ENCODE measurements around the gene MIEF2.
"Not testable (repeated sequence)": the region's sequence is repeated elsewhere in the genome, so short reads cannot be mapped to it uniquely, and the experiment has no call there.

The MIEF2 gene, protein sequence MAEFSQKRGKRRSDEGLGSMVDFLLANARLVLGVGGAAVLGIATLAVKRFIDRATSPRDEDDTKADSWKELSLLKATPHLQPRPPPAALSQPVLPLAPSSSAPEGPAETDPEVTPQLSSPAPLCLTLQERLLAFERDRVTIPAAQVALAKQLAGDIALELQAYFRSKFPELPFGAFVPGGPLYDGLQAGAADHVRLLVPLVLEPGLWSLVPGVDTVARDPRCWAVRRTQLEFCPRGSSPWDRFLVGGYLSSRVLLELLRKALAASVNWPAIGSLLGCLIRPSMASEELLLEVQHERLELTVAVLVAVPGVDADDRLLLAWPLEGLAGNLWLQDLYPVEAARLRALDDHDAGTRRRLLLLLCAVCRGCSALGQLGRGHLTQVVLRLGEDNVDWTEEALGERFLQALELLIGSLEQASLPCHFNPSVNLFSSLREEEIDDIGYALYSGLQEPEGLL

GRCh38 chr17:18260332-18261145, at the start of gene MIEF2:
TSS of gene MIEF2 (plus strand) at chr17:18260662. CDS start at chr17:18262721, 2,059 bp downstream.
- peak within 1 kb of the TSS; percentile 86 for H3K4me3 ChIP-seq (ENCODE audit: low read depth, low read length)
- peak within 1 kb of the TSS; percentile 98 for H3K27ac ChIP-seq (ENCODE audit: low read depth, low read length)
- peak within 1 kb of the TSS; percentile 72 for H3K9ac ChIP-seq (ENCODE audit: low read depth, low read length)
- H3K27me3 ChIP-seq (ENCODE audit: control insufficient read depth, insufficient read depth, low read length) = no peaks in the 10 kb centered on the region
- peaks cover 39% of the 10 kb centered on the region for H3K36me3 ChIP-seq (ENCODE audit: control insufficient read depth, insufficient read depth, low read length)
- H3K4me1 ChIP-seq (ENCODE audit: control insufficient read depth, insufficient read depth, low read length) = peaks cover 11% of the 10 kb centered on the region; the same call in 1 of the 2 replicates
- no peaks in the 10 kb centered on the region for H3K9me3 ChIP-seq (ENCODE audit: control insufficient read depth, insufficient read depth, low read length)

GRCh38 chr17:18213666-18214270, 46.7 kb upstream of the MIEF2 start:
- Histone ChIP-seq H3K36me3 (ENCODE audit: control insufficient read depth, insufficient read depth, low read length) (peaks cover 23% of the 10 kb centered on the region), H3K9me3 (ENCODE audit: control insufficient read depth, insufficient read depth, low read length) (no peaks in the 10 kb centered on the region), H3K4me3 (ENCODE audit: low read depth, low read length) (no peak overlapping the region), H3K27ac (ENCODE audit: low read depth, low read length) (no peak overlapping the region), H3K4me1 (ENCODE audit: control insufficient read depth, insufficient read depth, low read length) (no peaks in the 10 kb centered on the region), H3K27me3 (ENCODE audit: control insufficient read depth, insufficient read depth, low read length) (no peaks in the 10 kb centered on the region), H3K9ac (ENCODE audit: low read depth, low read length) (no peak overlapping the region)

GRCh38 chr17:18216906-18217305, 43.6 kb upstream of the MIEF2 start:
- H3K27ac ChIP-seq (ENCODE audit: low read depth, low read length); H3K27me3 ChIP-seq (ENCODE audit: control insufficient read depth, insufficient read depth, low read length); H3K9ac ChIP-seq (ENCODE audit: low read depth, low read length); H3K9me3 ChIP-seq (ENCODE audit: control insufficient read depth, insufficient read depth, low read length); H3K36me3 ChIP-seq (ENCODE audit: control insufficient read depth, insufficient read depth, low read length); H3K4me1 ChIP-seq (ENCODE audit: control insufficient read depth, insufficient read depth, low read length); H3K4me3 ChIP-seq (ENCODE audit: low read depth, low read length): not testable (repeated sequence)

DNA sequence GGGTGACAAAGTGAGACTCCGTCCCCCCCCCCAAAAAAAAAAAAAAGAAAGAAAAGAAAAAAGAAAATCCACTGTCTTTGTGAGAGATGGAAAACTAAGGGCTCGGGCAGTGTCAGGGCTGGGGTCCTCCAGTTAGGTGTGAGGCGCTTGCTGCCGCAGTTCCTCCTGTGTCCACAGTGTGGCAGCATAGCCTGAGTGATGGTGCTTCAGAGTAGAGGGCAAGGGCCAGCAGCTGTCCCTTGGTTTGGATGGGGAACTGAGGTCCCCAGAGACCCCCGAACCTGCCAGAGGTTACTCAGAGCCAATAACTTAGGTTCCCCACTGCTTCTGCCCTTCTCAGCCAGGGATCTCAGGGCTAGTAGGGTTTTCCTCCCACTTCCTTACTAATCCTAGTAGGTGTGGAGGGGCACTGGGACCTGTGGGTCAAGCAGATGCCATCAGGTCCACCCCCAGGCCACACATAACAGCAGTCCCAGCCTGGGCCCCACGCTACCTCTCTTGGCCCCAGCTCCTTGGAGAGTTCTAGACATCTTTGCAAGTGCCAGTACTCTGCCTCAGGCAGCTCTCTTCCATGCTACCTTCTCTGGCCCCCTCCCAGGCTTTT, 42.9 kb upstream of the MIEF2 start:
- H3K9ac ChIP-seq (ENCODE audit: low read depth, low read length) = no peak overlapping the region
- H3K27me3 ChIP-seq (ENCODE audit: control insufficient read depth, insufficient read depth, low read length) = no peaks in the 10 kb centered on the region
- H3K36me3 ChIP-seq (ENCODE audit: control insufficient read depth, insufficient read depth, low read length) = no peaks in the 10 kb centered on the region
- H3K27ac ChIP-seq (ENCODE audit: low read depth, low read length) = no peak overlapping the region
- no peak overlapping the region for H3K4me3 ChIP-seq (ENCODE audit: low read depth, low read length)
- H3K9me3 ChIP-seq (ENCODE audit: control insufficient read depth, insufficient read depth, low read length) = no peaks in the 10 kb centered on the region
- H3K4me1 ChIP-seq (ENCODE audit: control insufficient read depth, insufficient read depth, low read length) = no peaks in the 10 kb centered on the region

DNA sequence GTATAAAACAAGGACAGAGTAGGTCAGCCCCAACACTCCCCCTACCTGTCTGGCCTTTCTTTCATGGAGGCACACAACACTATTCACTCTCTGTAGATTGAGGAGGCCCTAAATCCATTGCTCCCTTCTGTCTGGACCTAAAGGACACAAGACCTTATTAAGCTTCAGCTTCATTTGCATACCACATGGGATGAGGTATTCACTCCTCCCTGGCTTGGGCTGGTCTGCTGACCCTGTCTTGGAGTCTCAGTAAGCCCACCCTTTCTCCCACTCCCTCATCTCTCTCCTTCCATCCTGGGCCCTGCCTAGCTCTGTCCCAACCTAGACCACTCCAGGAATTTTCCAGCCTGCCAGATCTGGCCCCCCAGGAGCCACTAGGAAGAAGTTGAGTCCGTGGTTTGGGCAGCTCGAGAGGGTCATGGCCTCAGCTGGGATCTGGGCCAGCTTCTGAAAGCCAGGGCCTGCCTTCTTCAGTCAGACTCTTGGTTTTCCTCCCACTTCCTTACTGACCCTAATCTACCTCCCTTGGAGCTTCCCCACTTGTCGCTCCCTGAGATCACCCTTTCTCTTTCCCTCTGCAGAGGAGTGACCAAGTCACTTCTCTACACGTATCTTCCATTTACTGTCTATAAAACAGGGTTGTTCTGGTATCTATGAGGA, 41.6 kb upstream of the MIEF2 start:
- Histone ChIP-seq H3K27ac (ENCODE audit: low read depth, low read length) (no peak overlapping the region), H3K9me3 (ENCODE audit: control insufficient read depth, insufficient read depth, low read length) (no peaks in the 10 kb centered on the region), H3K4me3 (ENCODE audit: low read depth, low read length) (no peak overlapping the region), H3K36me3 (ENCODE audit: control insufficient read depth, insufficient read depth, low read length) (no peaks in the 10 kb centered on the region), H3K27me3 (ENCODE audit: control insufficient read depth, insufficient read depth, low read length) (no peaks in the 10 kb centered on the region), H3K9ac (ENCODE audit: low read depth, low read length) (no peak overlapping the region), H3K4me1 (ENCODE audit: control insufficient read depth, insufficient read depth, low read length) (peaks cover under 1% of the 10 kb centered on the region; the same call in 1 of the 2 replicates)

GRCh38 chr17:18224053-18224386, 36.4 kb upstream of the MIEF2 start:
- Histone ChIP-seq H3K9me3 (ENCODE audit: control insufficient read depth, insufficient read depth, low read length) (no peaks in the 10 kb centered on the region), H3K27ac (ENCODE audit: low read depth, low read length) (peak overlapping the region; percentile 99), H3K9ac (ENCODE audit: low read depth, low read length) (peak overlapping the region; percentile 95), H3K36me3 (ENCODE audit: control insufficient read depth, insufficient read depth, low read length) (no peaks in the 10 kb centered on the region), H3K4me3 (ENCODE audit: low read depth, low read length) (peak overlapping the region; percentile 81), H3K4me1 (ENCODE audit: control insufficient read depth, insufficient read depth, low read length) (peaks cover 15% of the 10 kb centered on the region), H3K27me3 (ENCODE audit: control insufficient read depth, insufficient read depth, low read length) (no peaks in the 10 kb centered on the region)

DNA sequence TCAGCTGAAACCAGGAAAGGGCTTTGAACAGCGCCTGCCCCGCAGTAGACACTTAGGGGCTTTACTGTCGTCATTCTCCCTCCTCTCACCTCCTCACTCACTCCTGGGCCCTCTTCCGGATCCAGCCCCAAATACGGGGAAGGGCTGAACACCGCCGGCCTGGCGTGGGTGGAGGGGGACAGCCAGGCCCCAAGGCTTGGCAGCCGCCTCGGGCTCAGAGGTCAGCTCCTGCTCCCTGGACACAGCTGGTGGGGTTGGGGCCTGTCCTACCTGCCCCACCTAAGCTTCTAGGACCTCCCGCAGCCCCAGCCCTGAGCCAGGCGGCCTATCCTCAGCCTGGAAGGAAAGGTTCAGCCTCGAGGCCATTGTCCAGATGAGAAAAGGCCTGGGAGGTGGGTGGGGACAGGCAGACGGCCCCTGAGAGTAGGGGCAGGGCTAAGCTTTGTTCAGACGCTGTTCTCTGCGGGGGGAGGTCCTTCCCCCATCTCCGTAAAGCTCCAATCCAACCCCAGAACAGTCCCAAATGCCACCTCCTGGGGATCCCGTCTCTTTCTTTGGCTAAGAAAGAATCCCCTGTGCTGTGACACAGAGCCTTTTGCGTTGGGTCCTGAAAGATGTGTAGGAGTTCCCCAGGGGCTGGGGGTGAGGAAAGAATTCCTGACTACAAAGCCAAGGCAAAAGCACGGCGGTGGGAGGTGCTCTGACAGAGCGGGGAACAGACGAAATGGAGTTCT, 35.9 kb upstream of the MIEF2 start:
- no peaks in the 10 kb centered on the region for H3K36me3 ChIP-seq (ENCODE audit: control insufficient read depth, insufficient read depth, low read length)
- H3K9me3 ChIP-seq (ENCODE audit: control insufficient read depth, insufficient read depth, low read length) = no peaks in the 10 kb centered on the region
- H3K9ac ChIP-seq (ENCODE audit: low read depth, low read length) = peak overlapping the region; percentile 95
- peak overlapping the region; percentile 99 for H3K27ac ChIP-seq (ENCODE audit: low read depth, low read length)
- no peaks in the 10 kb centered on the region for H3K27me3 ChIP-seq (ENCODE audit: control insufficient read depth, insufficient read depth, low read length)
- H3K4me1 ChIP-seq (ENCODE audit: control insufficient read depth, insufficient read depth, low read length) = peaks cover 15% of the 10 kb centered on the region
- peak overlapping the region; percentile 81 for H3K4me3 ChIP-seq (ENCODE audit: low read depth, low read length)

- peak within 1 kb of the TSS; percentile 95 for H3K4me3 ChIP-seq (ENCODE audit: low read depth, low read length)
- H3K27ac ChIP-seq (ENCODE audit: low read depth, low read length) = peak within 1 kb of the TSS; percentile 99
- no peaks in the 10 kb centered on the region for H3K9me3 ChIP-seq (ENCODE audit: control insufficient read depth, insufficient read depth, low read length)
- H3K9ac ChIP-seq (ENCODE audit: low read depth, low read length) = peak within 1 kb of the TSS; percentile 95
- H3K4me1 ChIP-seq (ENCODE audit: control insufficient read depth, insufficient read depth, low read length) = peaks cover 15% of the 10 kb centered on the region
- 0 out of 2 replicates have a peak, but pooled peaks cover under 1% of the 10 kb centered on the region for H3K36me3 ChIP-seq (ENCODE audit: control insufficient read depth, insufficient read depth, low read length)
- no peaks in the 10 kb centered on the region for H3K27me3 ChIP-seq (ENCODE audit: control insufficient read depth, insufficient read depth, low read length)
Measured at GRCh38 chr17:18225121-18225641, 35.3 kb upstream of the MIEF2 start, which contains the start of gene LLGL1. TSS of gene LLGL1 (plus strand) at chr17:18225635. CDS start at chr17:18225683, 48 bp downstream.

GRCh38 chr17:18225642-18226283, 34.7 kb upstream of the MIEF2 start:
- 0 out of 2 replicates have a peak, but pooled peaks cover 3% of the 10 kb centered on the region for H3K36me3 ChIP-seq (ENCODE audit: control insufficient read depth, insufficient read depth, low read length)
- H3K4me1 ChIP-seq (ENCODE audit: control insufficient read depth, insufficient read depth, low read length) = peaks cover 15% of the 10 kb centered on the region
- H3K27ac ChIP-seq (ENCODE audit: low read depth, low read length) = peak overlapping the region; percentile 44
- H3K4me3 ChIP-seq (ENCODE audit: low read depth, low read length) = peak overlapping the region; percentile 95
- H3K9ac ChIP-seq (ENCODE audit: low read depth, low read length) = peak overlapping the region; percentile 72
- no peaks in the 10 kb centered on the region for H3K9me3 ChIP-seq (ENCODE audit: control insufficient read depth, insufficient read depth, low read length)
- no peaks in the 10 kb centered on the region for H3K27me3 ChIP-seq (ENCODE audit: control insufficient read depth, insufficient read depth, low read length)
